ENCODE measurements around the gene DLEC1. TPM values are rescaled to one million over a fixed set of nuclear protein-coding genes. Genes with fewer than 3 reads are reported as not detected.

DLEC1 gene
- total RNA-seq, 1 donor from 2014 or later = not detected

GRCh38 chr3:38101811-38102443, 62.9 kb downstream of the DLEC1 start:
- no peak for DNase-seq (ENCODE audit: extremely low read depth, low read depth, low spot score)

- no peak for DNase-seq (ENCODE audit: extremely low read depth, low read depth, low spot score)
Measured at GRCh38 chr3:38102444-38102814, 63.4 kb downstream of the DLEC1 start.

- no peak for DNase-seq (ENCODE audit: extremely low read depth, low read depth, low spot score)
Measured at GRCh38 chr3:38105525-38105924, 66.5 kb downstream of the DLEC1 start.

- no peak for DNase-seq (ENCODE audit: extremely low read depth, low read depth, low spot score)
Measured at GRCh38 chr3:38107911-38108648, 69.1 kb downstream of the DLEC1 start.

- no peak for DNase-seq (ENCODE audit: extremely low read depth, low read depth, low spot score)
Measured at GRCh38 chr3:38108649-38109579, 69.9 kb downstream of the DLEC1 start.

GRCh38 chr3:38109580-38110313, 70.7 kb downstream of the DLEC1 start:
- DNase-seq (ENCODE audit: extremely low read depth, low read depth, low spot score) = no peak

- no peak for DNase-seq (ENCODE audit: extremely low read depth, low read depth, low spot score)
Measured at GRCh38 chr3:38110314-38111050, 71.5 kb downstream of the DLEC1 start.

GRCh38 chr3:38111201-38111600, 72.2 kb downstream of the DLEC1 start:
- no peak for DNase-seq (ENCODE audit: extremely low read depth, low read depth, low spot score)

GRCh38 chr3:38111696-38112377, 72.8 kb downstream of the DLEC1 start:
- DNase-seq (ENCODE audit: extremely low read depth, low read depth, low spot score) = no peak

- DNase-seq (ENCODE audit: extremely low read depth, low read depth, low spot score) = no peak
Measured at GRCh38 chr3:38112378-38112761, 73.4 kb downstream of the DLEC1 start.

GRCh38 chr3:38114052-38114874, 75.3 kb downstream of the DLEC1 start:
- DNase-seq (ENCODE audit: extremely low read depth, low read depth, low spot score) = no peak

GRCh38 chr3:38114875-38115644, 76.1 kb downstream of the DLEC1 start:
- DNase-seq (ENCODE audit: extremely low read depth, low read depth, low spot score) = no peak

GRCh38 chr3:38115645-38116427, 76.8 kb downstream of the DLEC1 start:
- DNase-seq (ENCODE audit: extremely low read depth, low read depth, low spot score) = no peak

- DNase-seq (ENCODE audit: extremely low read depth, low read depth, low spot score) = no peak
Measured at GRCh38 chr3:38116471-38117162, 77.6 kb downstream of the DLEC1 start.

GRCh38 chr3:38117163-38117716, 78.2 kb downstream of the DLEC1 start:
- no peak for DNase-seq (ENCODE audit: extremely low read depth, low read depth, low spot score)

GRCh38 chr3:38117748-38118420, 78.9 kb downstream of the DLEC1 start:
- DNase-seq (ENCODE audit: extremely low read depth, low read depth, low spot score) = no peak

All from glomerular endothelial cell (primary cell).